ENCODE results near the gene ARHGAP24.

DNA sequence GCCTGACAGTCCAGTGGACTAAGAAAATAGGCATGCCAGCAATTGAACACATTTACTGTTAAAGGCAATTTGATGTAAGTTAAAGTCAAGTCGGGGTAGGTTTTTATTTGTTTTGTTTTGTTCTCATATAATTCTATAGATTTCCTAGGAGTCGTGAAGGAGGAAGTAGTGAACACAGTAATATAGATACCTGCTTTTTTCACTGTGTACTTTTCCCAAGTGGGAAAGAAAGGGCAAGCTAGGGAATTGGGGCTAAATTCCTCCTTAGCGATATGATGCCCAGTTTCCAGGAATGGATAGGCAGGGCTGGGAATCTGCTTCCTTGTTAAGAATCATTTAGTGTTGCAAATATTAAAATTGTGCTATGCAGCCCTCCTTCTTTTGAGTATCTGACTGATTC is 271.0 kb downstream of the ARHGAP24 start:
- TF ChIP-seq RAD21 (conservative IDR thresholded peaks at IDR 0.05 in 1 of 2, IDR thresholded peaks at IDR 0.05 in 1 of 2), result no peak
- TF ChIP-seq CTCF (IDR thresholded peaks at IDR 0.05), result no peak
- no peak for TF ChIP-seq MAX (IDR thresholded peaks at IDR 0.05)

All from A549 (cell line).